GM19452 (cell line): ENCODE measurements around the gene MED4.

Source experiments
- ATAC-seq: cut with Tn5 transposase; IDR thresholded peaks from one replicate; pipeline ENCODE4 v1.9.1; 2021; ENCODE audit not compliant: unreplicated experiment

Gene MED4

DNA sequence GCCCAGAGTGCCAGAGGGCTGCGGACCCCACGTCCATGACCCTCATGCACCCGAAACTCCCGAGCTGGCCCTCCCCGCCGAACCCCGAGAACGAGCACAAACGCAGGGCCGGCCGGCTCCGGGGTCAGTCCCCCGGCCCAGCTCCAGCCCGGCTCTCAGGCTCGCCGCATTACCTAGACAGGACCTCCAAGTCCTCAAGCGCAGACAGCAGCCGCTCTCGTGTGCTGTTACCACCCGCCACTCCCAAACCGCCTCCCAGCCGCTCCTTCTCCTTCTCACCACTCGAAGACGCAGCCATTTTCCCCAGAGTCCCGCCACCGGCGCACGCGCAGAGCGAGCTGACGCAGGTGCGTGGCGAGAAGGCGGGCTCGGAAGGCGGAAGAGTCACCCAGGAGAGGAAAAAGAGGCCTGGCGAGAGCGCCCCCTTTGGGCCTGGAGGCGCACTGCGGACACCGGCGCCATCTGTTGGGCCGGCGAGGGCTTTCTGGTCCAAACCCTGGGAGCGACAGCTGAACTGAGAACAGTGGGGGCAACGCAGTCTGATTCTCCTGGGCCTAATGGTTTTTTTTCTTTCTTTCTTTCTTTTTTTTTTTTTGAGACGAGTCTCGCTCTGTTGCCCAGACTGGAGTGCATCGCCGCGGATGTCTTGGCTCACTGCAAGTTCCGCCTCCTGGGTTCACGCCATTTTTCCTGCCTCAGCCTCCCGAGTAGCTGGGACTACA is at the start of gene MED4:
Gene MED4 (minus strand): TSS at position 324 of the 722 bp plus-strand sequence. CDS start 26 bp downstream, at position 298.
- ATAC-seq: peak; percentile 91

DNA sequence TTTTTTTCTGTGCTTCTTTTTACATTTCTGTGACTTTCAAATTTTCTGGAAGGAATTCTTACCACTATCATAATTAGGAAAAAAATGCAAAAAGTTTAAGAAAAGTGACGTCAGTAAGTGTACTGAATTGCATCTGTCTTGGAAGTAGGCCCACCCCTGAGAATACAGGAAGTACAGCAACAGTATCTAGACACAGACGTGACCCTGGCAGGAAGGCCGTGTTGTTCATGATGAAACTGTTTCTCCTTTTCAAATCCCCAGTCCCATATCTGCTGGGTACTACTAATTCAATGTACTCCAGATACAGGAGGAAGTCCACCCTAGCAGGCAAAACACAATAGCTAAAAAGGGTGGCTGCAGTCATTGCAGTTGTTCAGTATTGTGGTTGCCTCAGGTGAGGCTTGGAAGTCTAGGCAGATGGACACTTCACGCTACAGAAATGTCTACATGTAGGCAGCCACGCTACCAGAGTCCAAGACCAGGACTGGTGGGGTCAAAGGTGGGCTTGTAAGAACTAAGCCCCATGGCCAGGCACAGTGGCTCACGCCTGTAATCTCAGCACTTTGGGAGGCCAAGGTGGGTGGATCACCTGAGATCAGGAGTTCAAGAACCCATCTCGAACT is 49.6 kb upstream of the MED4 start:
- ATAC-seq: no peak

- ATAC-seq: peak; percentile 96
These were observed 47.5 kb upstream of the MED4 start for GRCh38 chr13:48142436-48142835.

- no peak for ATAC-seq
These were observed 43.4 kb upstream of the MED4 start for GRCh38 chr13:48138270-48138669.

- no peak for ATAC-seq
These were observed 38.1 kb upstream of the MED4 start for GRCh38 chr13:48132961-48133360.

DNA sequence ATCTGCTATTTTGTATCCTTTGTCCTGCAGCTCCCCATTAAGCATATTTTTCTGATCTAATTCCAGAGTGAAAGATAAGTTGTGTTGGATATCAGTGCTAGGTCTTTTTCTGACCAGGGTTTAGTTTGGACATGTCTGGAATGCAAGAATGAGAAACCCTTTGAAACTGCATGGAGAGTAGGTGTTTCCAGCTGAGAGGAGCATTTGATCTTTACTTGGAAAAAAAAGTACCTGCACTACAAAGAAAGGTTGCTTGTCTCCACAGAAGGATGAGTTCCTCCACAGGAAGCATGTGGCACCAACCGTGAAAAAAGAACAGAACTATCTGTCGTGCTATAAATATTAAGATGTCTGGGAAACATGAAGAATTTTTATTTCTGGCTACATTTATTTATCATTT is 36.6 kb upstream of the MED4 start:
- no peak for ATAC-seq

GRCh38 chr13:48126944-48127830 is 32.3 kb upstream of the MED4 start:
- peak; percentile 63 for ATAC-seq

- no peak for ATAC-seq
These were observed 30.9 kb upstream of the MED4 start for GRCh38 chr13:48125794-48126228.

DNA sequence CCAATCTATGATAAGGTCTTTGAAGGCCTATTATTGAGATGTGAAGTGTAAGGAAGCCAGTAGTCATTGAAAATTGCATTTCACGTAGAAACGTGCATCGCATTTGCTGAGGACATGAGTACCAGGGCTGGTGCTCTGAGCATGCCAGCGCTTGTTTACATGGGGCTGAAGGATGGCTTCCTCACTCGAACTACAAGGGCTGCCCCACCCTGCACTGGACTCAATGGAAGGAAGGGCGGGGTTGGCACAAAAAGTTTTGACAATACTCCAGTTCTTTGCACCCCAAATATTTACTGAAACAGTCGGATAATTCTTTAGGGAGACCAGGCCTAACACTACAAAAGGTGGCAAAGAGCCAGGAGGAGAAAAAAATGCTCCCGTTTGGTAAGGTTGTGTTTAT is 28.9 kb upstream of the MED4 start:
- ATAC-seq: no peak

- ATAC-seq: no peak
These were observed 26.8 kb upstream of the MED4 start for GRCh38 chr13:48121733-48122132.

DNA sequence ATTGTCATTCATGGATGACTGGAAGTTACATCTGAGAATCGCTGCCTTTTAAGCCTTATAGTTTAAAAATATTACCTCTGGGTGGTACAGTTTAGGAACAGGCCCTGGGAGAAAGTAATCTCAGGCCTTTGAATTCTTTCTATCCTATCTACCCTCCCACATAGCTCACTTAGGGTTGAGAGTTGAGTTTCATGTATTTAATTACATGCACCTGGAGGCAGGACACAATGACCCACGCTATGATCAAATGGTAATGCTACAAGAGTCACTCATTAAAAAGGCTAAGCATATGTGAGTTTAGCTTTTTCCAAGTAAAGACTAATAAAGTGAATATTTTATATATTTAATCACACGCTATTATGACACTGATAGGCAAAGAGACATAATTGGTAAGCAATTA is 25.3 kb upstream of the MED4 start:
- ATAC-seq: no peak

GRCh38 chr13:48118030-48118429 is 23.1 kb upstream of the MED4 start:
- no peak for ATAC-seq

DNA sequence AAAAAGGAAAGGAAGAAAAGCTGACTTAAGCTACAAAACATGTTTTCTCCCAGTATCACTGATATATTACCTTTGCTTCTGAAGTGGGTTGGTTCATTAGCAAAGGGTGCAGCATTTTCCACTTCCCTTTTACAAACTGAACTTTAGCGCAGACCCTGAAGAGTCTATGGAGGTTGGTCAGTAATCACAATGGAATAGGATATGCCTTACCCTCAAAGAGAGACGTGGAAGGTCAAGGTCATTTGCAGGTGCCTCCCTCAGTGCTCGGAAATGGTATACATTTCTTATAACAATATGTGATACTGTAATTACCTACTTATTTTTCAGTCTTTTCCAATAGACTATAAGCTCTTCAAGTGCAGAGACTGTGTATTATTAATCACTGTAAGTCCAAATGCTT is 21.9 kb upstream of the MED4 start:
- ATAC-seq: no peak

GRCh38 chr13:48113756-48114130 is 18.8 kb upstream of the MED4 start:
- ATAC-seq: no peak

DNA sequence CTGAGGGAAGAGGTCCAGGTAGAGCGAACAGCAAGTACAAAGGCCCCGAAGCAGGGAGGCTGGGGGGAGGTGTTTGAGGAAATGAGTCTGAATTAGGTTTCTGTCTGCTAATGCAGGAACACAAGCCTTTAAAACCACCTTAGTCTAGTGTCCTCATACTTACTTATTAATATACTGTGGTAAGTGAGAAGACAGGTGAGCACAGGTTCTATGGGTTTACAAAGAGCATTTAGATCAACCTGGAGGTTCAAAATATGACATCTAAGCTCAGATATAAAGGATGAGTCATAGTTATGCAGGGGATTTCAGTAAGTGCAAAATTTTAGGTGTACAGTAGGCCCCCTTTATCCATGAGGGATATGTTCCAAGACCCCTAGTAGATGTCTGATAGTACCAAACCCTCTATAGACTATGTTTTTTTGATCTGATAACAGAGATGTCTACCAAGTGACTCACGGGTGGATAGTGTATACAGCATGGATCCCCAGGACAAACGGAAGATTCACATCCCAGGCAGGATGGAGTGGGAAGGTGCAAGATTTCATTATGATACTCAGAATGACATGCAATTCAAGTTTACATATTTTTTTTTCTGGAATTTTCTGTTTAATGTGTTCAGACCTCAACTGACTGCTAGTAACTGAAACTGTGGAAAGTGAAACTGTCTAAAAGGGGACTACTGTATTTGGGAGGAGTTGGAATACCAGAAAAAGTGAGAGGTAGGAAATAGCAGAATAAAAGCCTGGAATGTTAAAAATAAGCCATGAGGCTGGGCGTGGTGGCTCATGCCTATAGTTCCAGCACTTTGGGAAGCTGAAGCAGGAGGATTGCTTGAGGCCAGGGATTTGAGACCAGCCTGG is 18.2 kb upstream of the MED4 start:
- ATAC-seq: no peak

GRCh38 chr13:48110931-48111721 is 16.2 kb upstream of the MED4 start:
- no peak for ATAC-seq

DNA sequence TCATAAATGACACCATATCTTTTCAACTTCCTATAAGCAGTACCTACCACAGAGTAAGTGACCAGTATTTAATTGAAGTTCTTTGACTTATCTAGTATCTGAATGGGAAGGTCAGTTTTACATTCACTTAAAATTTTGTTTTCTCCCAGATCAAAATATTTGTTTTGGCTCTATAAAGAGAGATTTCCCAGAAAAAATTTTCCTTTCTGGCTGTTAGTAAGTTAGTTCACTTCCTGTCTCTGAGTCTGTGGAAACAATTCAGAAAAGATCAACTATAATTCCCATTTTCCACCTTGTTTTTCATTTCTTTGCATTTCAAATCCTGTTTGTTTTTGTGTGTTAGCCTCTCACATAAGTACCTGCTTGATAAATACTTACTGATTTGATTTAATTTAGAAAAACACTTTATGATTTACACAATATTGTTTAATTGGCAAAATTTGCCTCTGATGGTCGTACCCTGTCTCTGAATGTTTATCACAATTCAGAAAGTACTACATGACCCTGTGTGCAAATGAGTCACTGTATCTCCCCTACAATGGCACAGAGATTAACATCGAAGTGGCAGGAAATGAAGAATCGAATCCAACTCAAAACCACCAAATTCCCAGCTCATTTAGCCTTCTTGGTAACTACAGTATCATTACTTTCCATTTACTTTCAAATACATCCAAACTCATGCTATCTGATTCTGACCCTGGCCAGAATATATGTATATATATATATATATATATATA is 15.4 kb upstream of the MED4 start:
- no peak for ATAC-seq

- no peak for ATAC-seq
These were observed 13.2 kb upstream of the MED4 start for GRCh38 chr13:48108106-48108505.

DNA sequence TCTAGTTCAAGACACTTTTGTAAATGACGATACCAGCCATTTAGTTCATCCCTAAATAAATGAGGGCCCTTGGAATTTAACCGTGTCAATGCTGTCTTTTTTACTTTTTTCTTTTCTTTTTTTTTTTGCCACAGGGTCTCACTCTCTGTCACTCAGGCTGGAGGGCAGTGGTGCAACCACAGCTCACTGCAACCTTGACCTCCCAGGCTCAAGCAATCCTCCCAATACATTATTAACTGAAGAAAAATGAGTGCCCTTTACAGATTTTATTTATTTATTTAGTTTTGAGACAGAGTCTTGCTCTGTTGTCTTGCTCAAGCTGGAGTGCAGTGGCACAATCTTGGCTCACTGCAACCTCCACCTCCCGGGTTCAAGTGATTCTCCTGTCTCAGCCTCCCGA is 2.9 kb upstream of the MED4 start:
- no peak for ATAC-seq
